K562 (cell line): Measurements from ENCODE around the gene PYGM.

ENCODE experiments used
- CREB5 ChIP-seq: fragments of 250-450 bp; sonication (Bioruptor Pico); IDR thresholded peaks from 2 replicates; pipeline ENCODE4 v1.5.0; 2020; ENCODE audit warnings: mild to moderate bottlenecking
- CTCF ChIP-seq, 3 experiments: IDR thresholded peaks in 2 of 3; conservative IDR thresholded peaks in 1 of 3; 2 replicates each; pipeline ENCODE4 v1.5.1; 2011 to 2012; ENCODE audit warnings: low read length in 3 of 3, mild to moderate bottlenecking in 3 of 3, control low read depth in 2 of 3, improper control_type of control experiment in 1 of 3, inconsistent platforms in 1 of 3, low read depth in 1 of 3, mixed read lengths in 1 of 3, moderate library complexity in 1 of 3; ENCODE audit not compliant: insufficient read depth in 2 of 3
- GATAD2A ChIP-seq: fragments of 450-650 bp; IDR thresholded peaks from 2 replicates; pipeline ENCODE4 v1.6.1; 2017
- HES1 ChIP-seq: fragments of 450-650 bp; IDR thresholded peaks from 2 replicates; pipeline ENCODE4 v1.6.1; 2016; ENCODE audit warnings: low read depth, mild to moderate bottlenecking, moderate library complexity
- ZNF274 ChIP-seq: IDR thresholded peaks from 2 replicates; pipeline ENCODE4 v1.6.1; 2011; ENCODE audit warnings: low read depth, mild to moderate bottlenecking, low read length, moderate library complexity, borderline replicate concordance
- ZNF431 ChIP-seq: sonication (generic); formaldehyde crosslinking; IDR thresholded peaks from 2 replicates; pipeline ENCODE4 v1.8.0; 2022; ENCODE audit warnings: mild to moderate bottlenecking, missing genetic modification reagents

GRCh38 chr11:64718084-64718779 lies 41.5 kb downstream of the PYGM start:
- no peak for TF ChIP-seq HES1
- TF ChIP-seq GATAD2A = no peak
- no peak for TF ChIP-seq ZNF274
- no peak for TF ChIP-seq CREB5
- TF ChIP-seq ZNF431 (CRISPR knock-in tag) = no peak
- no peak for TF ChIP-seq CTCF (IDR thresholded peaks at IDR 0.05 in 2 of 3, conservative IDR thresholded peaks at IDR 0.05 in 1 of 3; ENCODE audit: insufficient read depth in 2 of 3, low read depth in 1 of 3, low read length in 3 of 3)
